HG02943 (cell line): ENCODE measurements around the gene STAT5B.
"Not testable (repeated sequence)": the region's sequence is repeated elsewhere in the genome, so short reads cannot be mapped to it uniquely, and the experiment has no call there.

Source experiments
- ATAC-seq: cut with Tn5 transposase; IDR thresholded peaks from one replicate; pipeline ENCODE4 v1.9.1; 2021; ENCODE audit warnings: mild to moderate bottlenecking, low read depth, moderate library complexity; ENCODE audit not compliant: unreplicated experiment

STAT5B gene

GRCh38 chr17:42200706-42201457 lies 75.3 kb downstream of the STAT5B start:
- ATAC-seq = no peak

- ATAC-seq = no peak
Observed at GRCh38 chr17:42199416-42200011, 76.7 kb downstream of the STAT5B start.

GRCh38 chr17:42198897-42199296 lies 77.3 kb downstream of the STAT5B start:
- ATAC-seq = no peak

- ATAC-seq = no peak
Observed at GRCh38 chr17:42197564-42198156, 78.5 kb downstream of the STAT5B start.

- ATAC-seq = peak; percentile 87
Observed at GRCh38 chr17:42193969-42194899, 82.0 kb downstream of the STAT5B start, which contains the start of gene GHDC. GHDC (minus strand) TSS chr17:42194494; CDS start chr17:42193581, 913 bp downstream.

GRCh38 chr17:42193216-42193968 lies 82.8 kb downstream of the STAT5B start:
- no peak for ATAC-seq

GRCh38 chr17:42192189-42193126 lies 83.7 kb downstream of the STAT5B start:
- no peak for ATAC-seq

- ATAC-seq = no peak
Observed at GRCh38 chr17:42191275-42191608, 84.9 kb downstream of the STAT5B start.

- no peak for ATAC-seq
Observed at GRCh38 chr17:42190491-42191274, 85.5 kb downstream of the STAT5B start.

GRCh38 chr17:42189651-42189965 lies 86.6 kb downstream of the STAT5B start:
- no peak for ATAC-seq

- ATAC-seq = no peak
Observed at GRCh38 chr17:42188749-42189650, 87.2 kb downstream of the STAT5B start.

GRCh38 chr17:42187833-42188232 lies 88.4 kb downstream of the STAT5B start:
- no peak for ATAC-seq

GRCh38 chr17:42186191-42186590 lies 90.0 kb downstream of the STAT5B start:
- ATAC-seq = not testable (repeated sequence)

GRCh38 chr17:42185621-42185930 lies 90.6 kb downstream of the STAT5B start:
- no peak for ATAC-seq

GRCh38 chr17:42184713-42185620 lies 91.2 kb downstream of the STAT5B start, which contains the start of gene HCRT:
HCRT (minus strand) TSS chr17:42185452; CDS start chr17:42185365, 87 bp downstream.
- no peak for ATAC-seq
